IMR-90 (cell line): ENCODE data around the gene ULBP2. TPM values are rescaled to one million over a fixed set of nuclear protein-coding genes. Genes with fewer than 3 reads are reported as not detected.

Experiments used
- ATAC-seq: fragments of 200-7000 bp; cut with Tn5 transposase; 2 replicates; pipeline ENCODE4 v1.9.1; 2020; ENCODE audit warnings: low read depth, mild to moderate bottlenecking, moderate library complexity
- BruUV-seq: library from RNA; stranded (reverse); fragments of 400-500 nt; replicated peaks from 2 replicates; lab custom pipeline; 2021; lab: Mats Ljungman, UMichigan
- CTCF ChIA-PET: fragments of 300-600 bp; formaldehyde crosslinking; extraction: SDS; loops from one replicate; lab custom pipeline; 2021; ENCODE audit warnings: antibody characterized with exemption; lab: Yijun Ruan, JAX
- POLR2A ChIA-PET: fragments of 300-600 bp; sonication (Branson Sonifier 250); formaldehyde crosslinking; loops from one replicate; lab custom pipeline; 2022; ENCODE audit warnings: antibody characterized with exemption; ENCODE audit not compliant: unreplicated experiment; lab: Charles Lee
- DNase-seq: peaks from one replicate; pipeline ENCODE4 v3.0.0; 2013
- H2AFZ ChIP-seq: replicated peaks from 2 replicates; pipeline ENCODE3; 2013; ENCODE audit warnings: low read length, mild to moderate bottlenecking; ENCODE audit not compliant: poor library complexity
- H2AK5ac ChIP-seq: 2 replicates; pipeline ENCODE4 v1.6.1; 2013; ENCODE audit warnings: low read depth, low read length, inconsistent platforms
- H2AK9ac ChIP-seq: replicated peaks from 2 replicates; pipeline ENCODE3; 2013; ENCODE audit warnings: mild to moderate bottlenecking, low read depth, low read length, moderate library complexity; ENCODE audit not compliant: poor library complexity
- H2BK120ac ChIP-seq: 2 replicates; pipeline ENCODE4 v1.6.1; 2013; ENCODE audit warnings: low read depth, low read length, inconsistent platforms
- H2BK15ac ChIP-seq: 3 replicates; pipeline ENCODE4 v1.6.1; 2013; ENCODE audit warnings: low read depth, low read length, inconsistent platforms
- H2BK20ac ChIP-seq: 2 replicates; pipeline ENCODE4 v1.6.1; 2013; ENCODE audit warnings: low read depth, mild to moderate bottlenecking, inconsistent platforms, low read length, moderate library complexity
- H2BK5ac ChIP-seq: 2 replicates; pipeline ENCODE4 v1.6.1; 2013; ENCODE audit warnings: mild to moderate bottlenecking, low read depth, low read length, inconsistent platforms; ENCODE audit not compliant: poor library complexity, severe bottlenecking
- H3K14ac ChIP-seq: replicated peaks from 2 replicates; pipeline ENCODE4 v1.6.1; 2013; ENCODE audit warnings: low read depth, low read length, inconsistent platforms
- H3K18ac ChIP-seq: 2 replicates; pipeline ENCODE4 v1.6.1; 2013; ENCODE audit warnings: low read depth, low read length, control low read depth
- H3K23ac ChIP-seq: 2 replicates; pipeline ENCODE4 v1.6.1; 2013; ENCODE audit warnings: low read depth, low read length, inconsistent platforms
- H3K27ac ChIP-seq: 2 replicates; pipeline ENCODE4 v1.5.1; 2013; ENCODE audit warnings: mild to moderate bottlenecking, control low read depth, low read length; ENCODE audit not compliant: insufficient read depth
- H3K27me3 ChIP-seq: 2 replicates; pipeline ENCODE4 v1.6.1; 2013; ENCODE audit warnings: low read length; ENCODE audit not compliant: control insufficient read depth, insufficient read depth
- H3K36me3 ChIP-seq: 2 replicates; pipeline ENCODE4 v1.6.1; 2013; ENCODE audit warnings: low read length, mixed read lengths; ENCODE audit not compliant: control insufficient read depth, insufficient read depth
- H3K4ac ChIP-seq: 2 replicates; pipeline ENCODE4 v1.6.1; 2013; ENCODE audit warnings: low read depth, low read length, inconsistent platforms
- H3K4me1 ChIP-seq: 2 replicates; pipeline ENCODE4 v1.6.1; 2013; ENCODE audit warnings: low read length, mixed read lengths; ENCODE audit not compliant: control insufficient read depth, insufficient read depth
- H3K4me2 ChIP-seq: 2 replicates; pipeline ENCODE4 v1.6.1; 2013; ENCODE audit warnings: low read depth, mild to moderate bottlenecking, control low read depth, low read length, moderate library complexity
- H3K4me3 ChIP-seq: 2 replicates; pipeline ENCODE4 v1.5.1; 2013; ENCODE audit warnings: low read depth, mild to moderate bottlenecking, control low read depth, low read length, moderate library complexity; ENCODE audit not compliant: insufficient read depth
- H3K56ac ChIP-seq: 2 replicates; pipeline ENCODE4 v1.6.1; 2013; ENCODE audit warnings: low read length, inconsistent platforms; ENCODE audit not compliant: insufficient read depth; ENCODE audit errors: extremely low read depth
- H3K79me1 ChIP-seq, 2 experiments: 2 replicates each; pipeline ENCODE4 v1.6.1; 2013; ENCODE audit warnings: low read length in 2 of 2, inconsistent platforms in 1 of 2, low read depth in 1 of 2
- H3K9ac ChIP-seq: 2 replicates; pipeline ENCODE4 v1.6.1; 2013; ENCODE audit warnings: low read depth, low read length, control low read depth
- H3K9me1 ChIP-seq: 2 replicates; pipeline ENCODE4 v1.6.1; 2013; ENCODE audit warnings: low read length, inconsistent platforms; ENCODE audit not compliant: insufficient read depth
- H3K9me3 ChIP-seq: 2 replicates; pipeline ENCODE4 v1.6.1; 2013; ENCODE audit warnings: low read length; ENCODE audit not compliant: control insufficient read depth, insufficient read depth
- H4K20me1 ChIP-seq: 2 replicates; pipeline ENCODE4 v1.6.1; 2013; ENCODE audit warnings: low read length, inconsistent platforms; ENCODE audit not compliant: insufficient read depth
- H4K5ac ChIP-seq: 2 replicates; pipeline ENCODE4 v1.6.1; 2013; ENCODE audit warnings: mild to moderate bottlenecking, low read depth, low read length, control low read depth
- H4K8ac ChIP-seq, 2 experiments: 2 replicates each; pipeline ENCODE4 v1.6.1; 2013; ENCODE audit warnings: low read depth in 2 of 2, low read length in 2 of 2, control low read depth in 1 of 2, inconsistent platforms in 1 of 2
- H4K91ac ChIP-seq: 2 replicates; pipeline ENCODE4 v1.6.1; 2013; ENCODE audit warnings: low read depth, low read length, inconsistent platforms; ENCODE audit not compliant: insufficient read depth
- BHLHE40 ChIP-seq: fragments of 150-350 bp; IDR thresholded peaks from 2 replicates; pipeline ENCODE4 v1.6.1; 2016; ENCODE audit warnings: mild to moderate bottlenecking, low read depth, low read length
- CEBPB ChIP-seq: IDR thresholded peaks from 2 replicates; pipeline ENCODE4 v1.6.1; 2012; ENCODE audit warnings: low read depth, low read length, improper control_type of control experiment
- MAZ ChIP-seq: IDR thresholded peaks from 2 replicates; pipeline ENCODE4 v1.6.1; 2012; ENCODE audit warnings: low read depth, mild to moderate bottlenecking, low read length, improper control_type of control experiment, moderate library complexity, borderline replicate concordance
- MXI1 ChIP-seq: IDR thresholded peaks from 2 replicates; pipeline ENCODE4 v1.6.1; 2012; ENCODE audit warnings: low read depth, mild to moderate bottlenecking, low read length, moderate library complexity, borderline replicate concordance
- WGBS, 2 experiments: methylation state at CpG; one replicate each; pipeline versions ENCODE4 v1.1.5 to v1.1.7; 2013; ENCODE audit warnings: missing lambda C conversion rate in 2 of 2; ENCODE audit not compliant: insufficient read length in 1 of 2; ENCODE audit errors: extremely low coverage in 2 of 2; 5-methylcytosine and 5-hydroxymethylcytosine counted together
- dilution Hi-C: fragments of 300-500 bp; cut with HindIII; formaldehyde crosslinking; loops from one replicate; pipeline ENCODE4 v1.14.3; 2018; ENCODE audit warnings: low sequenced_read_pairs; ENCODE audit not compliant: unreplicated experiment
- in situ Hi-C: fragments of 300-500 bp; cut with MboI; formaldehyde crosslinking; loops from 3 replicates; pipeline ENCODE4 v1.14.3; 2019; ENCODE audit warnings: low sequenced_read_pairs, inconsistent platforms, mixed read lengths
- intact Hi-C: fragments of 100-400 bp; cut with micrococcal nuclease; formaldehyde crosslinking; loops from 2 replicates; pipeline ENCODE4 v1.10.0; 2022
- polyA plus RNA-seq, 3 experiments: library from polyadenylated mRNA; depleted of rRNA; stranded (reverse); fragments of >200 nt; gene quantifications; 2 replicates each; pipeline ENCODE4 v1.2.3, GENCODE V29; 2012; ENCODE audit warnings: low replicate concordance in 1 of 3
- total RNA-seq: library from RNA; depleted of rRNA; stranded (reverse); fragments of >200 nt; gene quantifications from 2 replicates; pipeline ENCODE4 v1.2.3, GENCODE V29; 2012
- TF ChIP-seq, protein P1 (sequence below): conservative IDR thresholded peaks from 2 replicates; pipeline ENCODE4 v1.5.1; 2012; ENCODE audit warnings: mild to moderate bottlenecking, low read depth, low read length, improper control_type of control experiment

Gene ULBP2
- total and polyA plus RNA-seq, 2 of the 4 experiments (the other 2 are of a cell fraction) = 7.9 to 16.2 TPM

DNA sequence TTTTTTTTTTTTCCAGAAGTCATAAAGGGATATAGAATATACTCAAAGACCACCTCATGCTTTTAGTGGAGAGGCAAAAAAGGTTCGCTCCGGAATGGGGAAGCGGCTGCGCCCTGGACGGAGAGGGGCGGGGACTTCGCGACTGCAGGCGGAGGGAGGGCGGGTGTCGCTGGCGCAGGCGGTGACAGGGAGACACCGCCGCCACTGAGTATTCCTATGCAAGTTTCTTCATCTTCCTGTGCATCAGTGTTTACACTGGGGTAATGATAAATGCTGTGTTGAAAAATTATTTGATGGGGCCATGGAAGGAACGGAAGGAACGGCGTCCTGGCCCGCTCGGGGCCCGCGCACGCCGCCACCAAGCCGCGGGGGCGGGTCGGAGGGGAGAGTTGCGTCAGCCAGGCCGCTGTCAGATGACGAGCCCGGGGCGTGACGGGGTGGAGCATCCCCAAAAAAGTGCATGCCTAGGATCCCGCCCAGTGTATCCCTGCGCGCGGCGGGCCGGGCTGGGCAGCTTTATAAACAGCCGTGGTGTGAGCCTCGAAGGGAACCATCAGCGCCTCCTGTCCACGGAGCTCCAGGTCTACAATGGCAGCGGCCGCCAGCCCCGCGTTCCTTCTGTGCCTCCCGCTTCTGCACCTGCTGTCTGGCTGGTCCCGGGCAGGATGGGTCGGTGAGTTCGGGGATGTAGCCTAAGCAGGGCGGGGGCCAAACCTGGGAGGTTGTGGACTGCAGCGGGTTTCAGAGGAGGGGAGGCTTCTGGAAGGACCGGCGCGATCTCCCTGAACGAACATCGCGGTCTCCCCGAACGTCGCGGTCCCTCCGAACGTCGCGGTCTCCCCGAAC lies 21.9 kb downstream of the ULBP2 start, which contains the start of gene ULBP1:
Gene ULBP1 (plus strand): TSS at position 482 of the 846 bp plus-strand sequence. CDS start 107 bp downstream, at position 589.
- in situ Hi-C loops = no loop called here
- ChIA-PET POLR2A (interaction anchor here (0.5 kb wide), 1 partner anchor 1627 kb away, joined by 3 read pairs; no protein-coding TSS in a partner anchor), CTCF (no interaction called here)
- Histone ChIP-seq H2AFZ (peak within 1 kb of the TSS; percentile 89), H4K8ac (peak within 1 kb of the TSS; percentile 56 to 73; a peak in 3 of 4 replicates), H3K27me3 (peaks cover 56% of the 10 kb centered on the region), H3K14ac (peak within 1 kb of the TSS; percentile 64), H3K4me1 (peaks cover 2% of the 10 kb centered on the region; the same call in 1 of the 2 replicates), H3K27ac (peak within 1 kb of the TSS; percentile 6; the same call in 1 of the 2 replicates), H2BK120ac (peak within 1 kb of the TSS; percentile 65), H2BK15ac (peak within 1 kb of the TSS; percentile 59; the same call in 1 of the 3 replicates), H4K91ac (peak within 1 kb of the TSS; percentile 84), H2BK20ac (0 out of 2 replicates have a peak within 1 kb of the TSS, but pooled peaks have one; percentile 18), H2BK5ac (no peak within 1 kb of the TSS), H3K18ac (no peak within 1 kb of the TSS), H3K4me3 (peak within 1 kb of the TSS; percentile 53), H3K9ac (peak within 1 kb of the TSS; percentile 74), H2AK5ac (peak within 1 kb of the TSS; percentile 56), H4K20me1 (no peaks in the 10 kb centered on the region; the same call in 1 of the 2 replicates), H3K9me1 (0 out of 2 replicates have a peak, but pooled peaks cover 7% of the 10 kb centered on the region), H4K5ac (no peak within 1 kb of the TSS), H3K23ac (peak within 1 kb of the TSS; percentile 96), H3K4me2 (peak within 1 kb of the TSS; percentile 88), H3K4ac (peak within 1 kb of the TSS; percentile 64), H3K36me3 (no peaks in the 10 kb centered on the region), H2AK9ac (peak within 1 kb of the TSS; percentile 94), H3K79me1 (0 out of 4 replicates have a peak, but pooled peaks cover 0 to 4% of the 10 kb centered on the region in 2 experiments), H3K9me3 (no peaks in the 10 kb centered on the region; the same call in 1 of the 2 replicates), H3K56ac (peak within 1 kb of the TSS; percentile 73; the same call in 1 of the 2 replicates)
- 1% methylated on average over 37 of the region's 69 CpGs; no CpG with 5 or more reads in 1 of the 2 experiments for WGBS, 2 experiments
- DNase-seq (peak; percentile 83), ATAC-seq (peak; percentile 91)
- dilution Hi-C loops = no loop called here
- BruUV-seq = no TSS peak
- no peak; the same call in 1 of the 2 replicates for TF ChIP-seq MAZ
- TF ChIP-seq BHLHE40 = peak; percentile 71
- TF ChIP-seq, protein P1, sequence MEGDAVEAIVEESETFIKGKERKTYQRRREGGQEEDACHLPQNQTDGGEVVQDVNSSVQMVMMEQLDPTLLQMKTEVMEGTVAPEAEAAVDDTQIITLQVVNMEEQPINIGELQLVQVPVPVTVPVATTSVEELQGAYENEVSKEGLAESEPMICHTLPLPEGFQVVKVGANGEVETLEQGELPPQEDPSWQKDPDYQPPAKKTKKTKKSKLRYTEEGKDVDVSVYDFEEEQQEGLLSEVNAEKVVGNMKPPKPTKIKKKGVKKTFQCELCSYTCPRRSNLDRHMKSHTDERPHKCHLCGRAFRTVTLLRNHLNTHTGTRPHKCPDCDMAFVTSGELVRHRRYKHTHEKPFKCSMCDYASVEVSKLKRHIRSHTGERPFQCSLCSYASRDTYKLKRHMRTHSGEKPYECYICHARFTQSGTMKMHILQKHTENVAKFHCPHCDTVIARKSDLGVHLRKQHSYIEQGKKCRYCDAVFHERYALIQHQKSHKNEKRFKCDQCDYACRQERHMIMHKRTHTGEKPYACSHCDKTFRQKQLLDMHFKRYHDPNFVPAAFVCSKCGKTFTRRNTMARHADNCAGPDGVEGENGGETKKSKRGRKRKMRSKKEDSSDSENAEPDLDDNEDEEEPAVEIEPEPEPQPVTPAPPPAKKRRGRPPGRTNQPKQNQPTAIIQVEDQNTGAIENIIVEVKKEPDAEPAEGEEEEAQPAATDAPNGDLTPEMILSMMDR = no peak
- peak; percentile 80 for TF ChIP-seq MXI1
- TF ChIP-seq CEBPB = peak; percentile 95
- intact Hi-C loops = no loop called here
